PFSK-1 (cell line): ENCODE results near the gene SNX9.

Experiments
- POLR2AphosphoS5 ChIP-seq: IDR thresholded peaks from 2 replicates; pipeline ENCODE4 v1.6.1; 2012; ENCODE audit warnings: low read depth, mild to moderate bottlenecking, control low read depth, low read length, moderate library complexity
- REST ChIP-seq, 2 experiments: IDR thresholded peaks; 2 replicates each; pipeline versions ENCODE4 v1.6.1 to v1.8.0; 2011 to 2012; ENCODE audit warnings: low read depth in 2 of 2, low read length in 2 of 2, control low read depth in 1 of 2, inconsistent platforms in 1 of 2, mild to moderate bottlenecking in 1 of 2, moderate library complexity in 1 of 2; ENCODE audit not compliant: insufficient read depth in 1 of 2

DNA sequence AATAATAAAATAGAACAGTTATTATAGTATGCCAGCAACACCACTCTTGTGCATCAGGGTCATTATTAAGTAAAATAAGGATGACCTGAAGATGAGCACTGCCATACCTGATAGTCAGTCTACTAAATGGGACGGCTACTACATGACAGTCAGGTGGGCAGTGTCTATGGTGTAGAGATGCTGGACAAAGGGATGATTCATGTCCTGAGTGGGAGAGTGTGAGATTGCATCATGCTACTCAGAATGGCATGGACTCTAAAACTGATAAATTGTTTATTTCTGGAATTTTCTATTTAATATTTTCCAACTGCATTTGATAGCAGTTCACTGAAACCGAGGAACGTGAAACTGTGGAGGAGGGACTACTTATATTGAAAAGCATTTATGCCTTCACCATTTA lies 38.8 kb downstream of the SNX9 start:
- TF ChIP-seq REST (IDR thresholded peaks at IDR 0.05; ENCODE audit: insufficient read depth in 1 of 2, low read depth in 2 of 2, low read length in 2 of 2) (no peak), POLR2AphosphoS5 (no peak)
